Superior temporal gyrus (tissue), 1 donor: ENCODE data around the gene AKR7A2.
"Not testable (repeated sequence)": the region's sequence is repeated elsewhere in the genome, so short reads cannot be mapped to it uniquely, and the experiment has no call there.

ENCODE experiments used
- DNase-seq: peaks from one replicate; pipeline ENCODE4 v3.0.0-alpha.2; 2016; ENCODE audit errors: extremely low spot score

AKR7A2 gene

DNA sequence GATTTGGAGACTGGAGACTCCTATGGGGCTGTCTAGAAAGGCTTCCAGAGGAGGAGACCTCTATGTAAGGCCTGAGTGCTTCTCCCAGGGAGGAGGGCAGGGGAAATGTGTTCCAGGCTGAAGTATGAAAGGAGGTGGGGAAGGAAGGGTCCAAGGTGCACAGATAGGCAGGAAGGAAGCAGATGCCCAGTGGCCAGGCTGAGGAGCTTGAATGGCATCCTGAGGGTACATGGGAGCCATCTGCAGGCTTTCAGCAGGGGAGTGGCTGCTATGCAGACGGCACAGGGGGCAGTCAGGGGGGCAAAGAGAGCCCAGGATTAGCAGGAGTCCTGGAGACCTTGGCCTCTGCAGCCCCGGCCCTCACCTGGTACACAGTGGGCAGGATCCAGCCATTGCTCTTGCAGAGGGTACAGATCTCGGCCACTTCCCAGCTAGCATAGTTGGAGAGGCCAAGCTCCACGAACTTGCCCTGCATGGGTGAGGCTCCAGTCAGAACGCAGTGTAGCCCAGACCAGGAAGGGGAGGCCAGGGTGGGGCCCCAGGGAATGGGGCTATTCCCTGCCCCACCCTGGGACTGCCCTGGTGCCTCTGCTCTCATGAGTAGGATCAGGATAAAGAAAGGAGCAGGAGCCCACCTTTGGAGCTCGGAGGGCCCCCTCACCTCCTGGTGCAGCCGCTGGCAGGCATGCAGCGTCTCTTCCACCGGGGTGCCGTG, 4.0 kb downstream of the AKR7A2 start:
- DNase-seq, result no peak

GRCh38 chr1:19306941-19307340, 5.0 kb downstream of the AKR7A2 start:
- no peak for DNase-seq

GRCh38 chr1:19305880-19306279, 6.1 kb downstream of the AKR7A2 start:
- DNase-seq, result no peak

- not testable (repeated sequence) for DNase-seq
Observed at GRCh38 chr1:19304081-19304480, 7.9 kb downstream of the AKR7A2 start.

DNA sequence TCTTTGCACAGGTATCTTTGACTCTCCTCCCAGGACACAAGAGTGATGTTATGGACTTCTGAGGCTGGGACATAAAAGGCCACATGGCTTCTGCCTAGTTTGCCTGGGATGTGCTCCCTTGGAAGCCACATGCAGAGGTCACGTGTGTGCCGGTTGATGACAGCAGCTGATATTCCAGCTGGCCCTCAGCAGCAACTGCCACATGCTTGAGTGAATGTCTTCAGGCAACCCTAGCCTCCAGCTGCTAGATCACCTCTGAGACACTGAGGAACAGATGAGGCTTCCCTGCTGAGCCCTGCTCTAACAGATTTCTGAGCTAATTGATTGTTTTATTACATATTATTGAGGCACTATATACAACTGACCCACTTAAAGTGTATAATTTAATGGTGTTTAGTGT, 11.7 kb downstream of the AKR7A2 start:
- no peak for DNase-seq

DNA sequence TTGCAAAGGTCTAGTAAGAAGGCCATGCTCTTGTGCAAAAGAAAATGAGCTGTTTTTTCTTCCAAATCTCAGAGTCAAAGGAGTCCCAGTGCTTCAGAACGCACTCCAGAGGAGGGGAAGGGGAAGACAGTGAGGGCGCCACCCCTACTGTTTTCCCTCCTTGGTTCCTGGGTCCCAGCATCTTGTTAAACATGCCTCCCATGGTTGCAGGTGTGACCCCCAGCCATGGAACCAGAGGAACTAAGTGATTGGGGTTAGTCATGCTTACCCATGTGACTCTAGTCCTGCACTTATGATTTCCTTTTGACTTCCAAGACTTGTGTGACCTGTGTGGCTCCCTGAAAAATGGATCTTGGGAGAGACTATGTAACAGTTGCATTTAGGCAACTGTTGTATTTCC, 17.3 kb downstream of the AKR7A2 start:
- no peak for DNase-seq

DNA sequence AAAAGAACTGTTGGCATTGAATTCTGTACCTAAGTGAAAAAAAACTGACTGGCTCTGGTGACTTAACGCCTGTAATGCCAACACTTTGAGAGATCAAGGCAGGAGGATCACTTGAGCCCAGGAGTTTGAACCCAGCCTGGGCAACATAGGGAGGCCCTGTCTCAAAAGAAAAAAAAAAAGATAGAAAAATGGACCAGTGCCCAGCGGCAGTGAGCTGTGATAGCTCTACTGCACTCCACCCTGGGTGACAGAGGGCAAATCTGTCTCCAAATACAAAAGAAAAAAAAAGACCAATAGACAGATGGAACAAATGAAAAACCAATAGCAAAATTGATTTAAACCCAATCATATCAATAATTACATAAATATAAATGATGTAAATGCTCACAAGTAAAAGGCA, 22.7 kb downstream of the AKR7A2 start:
- no peak for DNase-seq

DNA sequence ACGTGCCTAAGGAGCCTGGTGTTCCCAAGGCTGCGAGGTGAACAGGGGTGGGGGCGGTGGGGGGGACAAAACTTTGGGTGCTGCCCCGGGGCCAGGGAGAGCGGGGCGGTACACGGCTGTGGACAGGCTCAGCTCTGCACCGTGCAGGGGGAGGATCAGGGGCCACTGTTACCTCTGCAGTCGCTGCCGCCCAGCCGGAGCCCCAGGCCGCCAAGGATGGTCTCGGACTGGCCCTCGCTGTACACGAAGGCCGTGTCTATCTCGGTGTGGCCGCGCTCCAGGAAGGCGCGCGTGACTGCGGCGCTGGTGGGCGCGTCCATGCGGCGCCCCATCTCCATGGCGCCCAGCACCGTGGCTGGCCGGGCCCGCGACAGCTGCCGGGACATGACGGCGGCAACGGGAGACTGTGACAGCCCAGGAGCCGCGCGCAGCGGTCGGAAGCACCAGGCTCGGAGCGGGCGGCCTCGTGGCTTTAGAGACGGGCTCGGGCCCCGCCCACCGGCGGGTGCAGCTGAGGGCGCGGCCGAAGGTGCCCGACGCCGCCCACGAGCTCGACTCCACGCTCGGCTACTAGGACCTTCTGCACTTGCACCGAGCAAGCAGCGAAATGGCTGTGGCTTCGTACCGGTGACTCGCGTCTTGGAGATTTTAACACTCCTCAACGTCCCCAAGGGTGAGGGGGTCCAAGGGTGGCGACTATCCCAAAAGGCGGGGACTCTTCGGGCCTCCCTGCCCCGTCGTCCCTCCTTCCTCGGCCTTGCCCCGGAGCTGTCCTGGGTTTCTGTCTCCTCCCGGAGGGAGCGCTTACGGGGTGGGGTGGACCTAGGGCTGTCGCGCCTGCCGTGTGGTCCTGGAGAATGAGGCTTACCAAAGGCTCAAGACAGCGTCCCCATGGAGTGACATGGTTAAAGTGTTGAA, 23.4 kb downstream of the AKR7A2 start, which contains the start of gene AKR7A3:
Gene AKR7A3 (minus strand): TSS at position 447 of the 918 bp plus-strand sequence. CDS start 61 bp downstream, at position 386.
- not testable (repeated sequence) for DNase-seq

DNA sequence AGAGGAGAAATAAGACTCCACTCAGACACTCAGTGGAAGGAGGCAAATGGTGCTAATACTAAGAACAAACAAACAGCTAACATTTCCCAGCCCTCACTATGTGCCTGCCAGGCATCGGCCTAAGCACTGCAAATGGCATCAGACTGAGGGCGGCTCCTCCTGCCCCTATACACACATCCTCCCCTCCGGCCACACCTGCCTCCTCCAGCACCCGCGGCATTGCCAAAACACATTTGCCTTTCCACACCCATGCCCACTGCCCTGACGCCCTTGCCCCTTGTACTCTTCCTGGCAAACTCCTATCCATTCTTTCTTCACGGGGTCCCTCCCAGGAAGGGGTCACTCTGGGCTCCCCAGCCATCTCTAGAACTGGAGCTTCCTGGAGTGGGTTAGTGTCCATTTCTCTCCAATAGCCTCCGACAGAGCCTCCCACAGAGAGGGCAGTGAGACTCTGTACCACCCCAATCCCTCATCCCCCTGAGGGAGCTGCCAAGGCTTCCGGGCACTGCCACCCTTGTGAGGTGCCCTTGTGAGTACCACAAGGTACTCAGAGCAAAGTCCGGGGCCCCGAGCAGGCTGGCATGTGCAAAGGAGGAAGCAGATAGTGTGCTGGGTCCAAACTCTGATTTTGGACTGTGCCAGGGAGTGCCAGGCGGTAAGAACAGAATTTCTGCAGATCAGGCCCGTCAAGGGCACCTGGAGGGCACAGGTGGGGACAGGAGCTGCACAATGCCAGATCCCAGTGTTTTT, 24.3 kb downstream of the AKR7A2 start:
- DNase-seq, result no peak

- DNase-seq, result not testable (repeated sequence)
Observed at GRCh38 chr1:19285807-19286206, 26.1 kb downstream of the AKR7A2 start.

GRCh38 chr1:19285366-19285765, 26.6 kb downstream of the AKR7A2 start:
- DNase-seq, result not testable (repeated sequence)

DNA sequence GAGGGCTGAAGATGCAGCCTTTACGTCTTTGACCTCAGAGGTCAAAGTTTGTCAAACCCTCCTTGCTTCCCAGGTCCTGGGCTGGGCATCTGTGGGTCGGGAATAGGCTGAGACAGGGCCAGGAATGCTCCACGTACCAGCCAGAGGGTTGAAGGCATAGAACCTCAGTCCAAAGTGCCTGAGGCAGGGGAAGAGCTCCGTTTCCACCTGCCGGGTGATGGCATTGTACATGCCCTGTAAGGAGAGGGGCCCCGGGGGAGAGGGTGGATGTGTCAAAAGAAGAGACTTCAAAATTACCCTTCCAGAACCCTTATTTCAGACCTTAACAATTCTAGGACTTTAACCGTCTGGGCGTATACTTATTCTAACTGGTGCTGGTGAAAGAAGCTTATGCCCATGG, 27.1 kb downstream of the AKR7A2 start:
- no peak for DNase-seq

DNA sequence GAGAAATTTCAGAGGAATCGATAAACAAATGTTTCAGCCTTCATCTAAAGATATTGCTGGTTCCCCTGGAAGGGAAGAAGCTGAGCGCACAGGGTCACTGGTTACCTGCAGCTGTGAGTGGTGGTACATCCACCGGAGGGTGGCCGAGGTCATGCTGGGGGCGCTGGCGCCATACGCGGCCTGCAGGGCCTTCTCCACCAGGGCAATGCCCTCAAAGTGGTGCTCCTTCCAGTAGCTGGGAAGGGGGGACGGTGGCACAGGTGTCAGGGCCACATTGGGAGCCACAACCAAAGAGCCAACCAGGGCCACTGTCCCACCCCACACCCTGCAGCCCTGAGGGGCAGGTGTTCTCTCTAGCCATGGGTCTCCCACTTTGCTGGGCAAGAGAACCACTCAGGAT, 28.1 kb downstream of the AKR7A2 start:
- DNase-seq, result no peak

DNA sequence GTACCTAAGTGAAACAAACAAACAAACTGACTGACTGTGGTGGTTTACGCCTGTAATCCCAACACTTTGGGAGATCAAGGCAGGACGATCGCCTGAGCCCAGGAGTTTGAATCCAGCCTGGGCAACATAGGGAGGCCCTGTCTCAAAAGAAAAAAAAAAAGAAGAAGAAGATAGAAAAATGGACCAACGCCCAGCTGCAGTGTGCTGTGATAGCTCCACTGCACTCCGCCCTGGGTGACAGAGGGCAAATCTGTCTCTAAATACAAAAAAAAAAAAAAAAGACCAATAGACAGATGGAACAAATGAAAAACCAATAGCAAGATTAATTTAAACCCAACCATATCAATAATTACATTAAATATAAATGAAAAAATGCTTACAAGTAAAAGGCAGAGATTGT, 37.3 kb downstream of the AKR7A2 start:
- no peak for DNase-seq

GRCh38 chr1:19273844-19274531, 38.0 kb downstream of the AKR7A2 start:
- not testable (repeated sequence) for DNase-seq

GRCh38 chr1:19273106-19273843, 38.7 kb downstream of the AKR7A2 start:
- no peak for DNase-seq

- DNase-seq, result no peak
Observed at GRCh38 chr1:19272064-19272463, 39.9 kb downstream of the AKR7A2 start.

GRCh38 chr1:19270343-19270730, 41.6 kb downstream of the AKR7A2 start:
- DNase-seq, result not testable (repeated sequence)

GRCh38 chr1:19269427-19270342, 42.3 kb downstream of the AKR7A2 start:
- not testable (repeated sequence) for DNase-seq

DNA sequence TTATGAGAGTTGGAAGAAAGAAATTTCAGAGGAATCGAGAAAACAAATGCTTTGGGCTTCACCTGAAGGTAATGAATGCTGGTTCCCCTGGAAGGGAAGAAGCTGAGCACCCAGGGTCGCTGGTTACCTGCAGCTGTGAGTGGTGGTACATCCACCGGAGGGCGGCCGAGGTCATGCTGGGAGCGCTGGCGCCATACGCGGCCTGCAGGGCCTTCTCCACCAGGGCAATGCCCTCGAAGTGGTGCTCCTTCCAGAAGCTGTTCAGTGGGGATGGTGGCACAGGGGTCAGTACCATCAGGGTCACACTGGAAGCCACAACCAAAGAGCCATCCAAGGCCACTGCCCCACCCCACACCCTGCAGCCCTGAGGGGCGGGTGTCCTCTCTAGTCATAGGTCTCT, 43.5 kb downstream of the AKR7A2 start:
- DNase-seq, result no peak
